Spleen (tissue), 11 donors: Measurements from ENCODE around the gene VPS9D1. TPM values are rescaled to one million over a fixed set of nuclear protein-coding genes. Genes with fewer than 3 reads are reported as not detected.

Experiments
- DNase-seq: peaks from one replicate; pipeline ENCODE4 v3.0.0-alpha.2; 2020
- H3K27ac ChIP-seq, 8 donors: fragments of 200-600 bp; sonication (generic) in 7 of 8; 1 replicate in 4 of 8; 2 replicates in 4 of 8; pipeline versions ENCODE4 v1.5.0 to v1.8.0; 2016 to 2021; ENCODE audit warnings: inconsistent platforms in 4 of 8, mild to moderate bottlenecking in 4 of 8, moderate library complexity in 1 of 8
- H3K27me3 ChIP-seq, 7 donors: fragments of 200-600 bp; sonication (generic) in 6 of 7; replicated peaks in 1 of 7; 1 replicate in 4 of 7; 2 replicates in 3 of 7; pipeline versions ENCODE4 v1.5.0 to v1.8.0; 2016 to 2021; ENCODE audit warnings: inconsistent platforms in 3 of 7, mild to moderate bottlenecking in 1 of 7
- H3K36me3 ChIP-seq, 6 donors: fragments of 200-600 bp; sonication (generic) in 5 of 6; 1 replicate in 4 of 6; 2 replicates in 2 of 6; pipeline versions ENCODE4 v1.5.0 to v1.8.0; 2016 to 2021; ENCODE audit warnings: inconsistent platforms in 2 of 6
- H3K4me1 ChIP-seq, 6 donors: fragments of 200-600 bp; sonication (generic) in 5 of 6; 1 replicate in 3 of 6; 2 replicates in 3 of 6; pipeline versions ENCODE4 v1.5.0 to v1.8.0; 2016 to 2021; ENCODE audit warnings: inconsistent platforms in 3 of 6
- H3K4me3 ChIP-seq, 8 donors: fragments of 200-600 bp; sonication (generic) in 7 of 8; 1 replicate in 4 of 8; 2 replicates in 4 of 8; pipeline versions ENCODE4 v1.5.0 to v1.8.0; 2016 to 2021; ENCODE audit warnings: inconsistent platforms in 4 of 8, mild to moderate bottlenecking in 4 of 8, moderate library complexity in 2 of 8
- H3K9me3 ChIP-seq, 8 donors: fragments of 200-600 bp; sonication (generic) in 7 of 8; 1 replicate in 4 of 8; 2 replicates in 4 of 8; pipeline versions ENCODE4 v1.5.0 to v1.8.0; 2016 to 2021; ENCODE audit warnings: inconsistent platforms in 4 of 8
- CTCF ChIP-seq, 11 experiments: fragments of 200-600 bp in 7 of 11; fragments of 450-650 bp in 4 of 11; sonication (generic) in 4 of 11; IDR thresholded peaks in 8 of 11; conservative IDR thresholded peaks in 3 of 11; 1 replicate in 7 of 11; 2 replicates in 4 of 11; pipeline versions ENCODE4 v1.4.0 to v1.8.0; 2016 to 2021; ENCODE audit warnings: antibody characterized with exemption in 11 of 11, inconsistent platforms in 4 of 11, mild to moderate bottlenecking in 1 of 11
- POLR2A ChIP-seq, 3 donors: fragments of 450-650 bp; IDR thresholded peaks; one replicate each; pipeline ENCODE4 v1.5.1; 2017; ENCODE audit warnings: antibody characterized with exemption in 3 of 3, mild to moderate bottlenecking in 1 of 3
- POLR2AphosphoS5 ChIP-seq, 3 donors: sonication (generic); formaldehyde crosslinking; IDR thresholded peaks; one replicate each; pipeline ENCODE4 v1.5.1; 2017; ENCODE audit warnings: antibody characterized with exemption in 3 of 3
- WGBS, 5 donors: extraction: QIAGEN DNeasy Blood & Tissue Kit in 3 of 5; methylation state at CpG; one replicate each; pipeline versions ENCODE4 v1.1.5 to v1.1.7; 2013 to 2018; 5-methylcytosine and 5-hydroxymethylcytosine counted together
- intact Hi-C: fragments of 100-400 bp; cut with DNase I; formaldehyde crosslinking; loops from one replicate; pipeline ENCODE4 v1.15.0; 2023; ENCODE audit warnings: low total_unique reads
- polyA plus RNA-seq, 3 donors: library from polyadenylated mRNA; stranded (reverse); fragments of 200-250 nt; gene quantifications; one replicate each; pipeline ENCODE4 v1.2.1, GENCODE V29; 2013
- total RNA-seq, 7 donors: library from RNA; depleted of rRNA in 3 of 7; stranded (reverse); fragments of >200 nt in 3 of 7; fragmentation: NEBNext Ultra II Directional in 4 of 7; extraction: Animal tissue kit (Norgen Biotek cat#: 25700) in 4 of 7; gene quantifications; one replicate each; pipeline versions ENCODE4 v1.1.0 to v1.2.1, GENCODE V29; 2016 to 2021
- donor health status: healthy with polysubstance abuse.
- donor health status: DM: no; HTN: no; CAD: no; lungs with moderate emphysema.
- donor health status: DM: no; HTN: no; CAD: no.
- donor health status: Bipolar disorder and iron deficiency.
- donor health status: healthy.
- donor health status: DM: no; HTN: no; CAD: no.
- donor health status: DM: yes; HTN: yes; CAD: no.

Gene VPS9D1
- total and polyA plus RNA-seq, 10 donors: 6.0 to 37.2 (median 19.3) TPM

- peak; percentile 75 for DNase-seq
- H3K9me3 ChIP-seq: no peaks in the 10 kb centered on the region
- peaks cover 0 to 38% (median 0%) of the 10 kb centered on the region in 6 donors for H3K36me3 ChIP-seq
- WGBS, 5 donors: 72 to 83% (median 79%) methylated on average over 16 to 19 of the region's 19 CpGs
- H3K27ac ChIP-seq: peak overlapping the region in 5 of 8 donors; percentile 44 to 64 (median 52)
- peaks cover 0 to 15% (median 0%) of the 10 kb centered on the region in 7 donors for H3K27me3 ChIP-seq
- H3K4me3 ChIP-seq: no peak overlapping the region
- intact Hi-C loops: loop anchor here (5.0 kb wide), 1 partner anchor 152 kb away; no protein-coding TSS in a partner anchor
- TF ChIP-seq CTCF (IDR thresholded peaks at IDR 0.05 in 8 of 11, conservative IDR thresholded peaks at IDR 0.05 in 3 of 11) (no peak), POLR2AphosphoS5 (IDR thresholded peaks at IDR 0.05) (peak in 2 of 3 donors; percentile 39 to 48)
- peaks cover 11 to 58% (median 27%) of the 10 kb centered on the region in 6 donors for H3K4me1 ChIP-seq
Measured at GRCh38 chr16:89709716-89710432, 10.8 kb downstream of the VPS9D1 start.

- DNase-seq: no peak
- 89 to 95% (median 89%) methylated on average over 4 to 10 of the region's 10 CpGs for WGBS, 5 donors
- Histone ChIP-seq H3K27ac (peak overlapping the region in 4 of 8 donors; percentile 51 to 64 (median 54)), H3K9me3 (no peaks in the 10 kb centered on the region), H3K27me3 (peaks cover 0 to 15% (median 0%) of the 10 kb centered on the region in 7 donors), H3K4me1 (peaks cover 11 to 58% (median 27%) of the 10 kb centered on the region in 6 donors), H3K4me3 (no peak overlapping the region), H3K36me3 (peaks cover 0 to 38% (median 0%) of the 10 kb centered on the region in 6 donors)
- no peak for TF ChIP-seq CTCF (IDR thresholded peaks at IDR 0.05 in 8 of 11, conservative IDR thresholded peaks at IDR 0.05 in 3 of 11)
- no peak for TF ChIP-seq POLR2A (IDR thresholded peaks at IDR 0.05)
- no peak for TF ChIP-seq POLR2AphosphoS5 (IDR thresholded peaks at IDR 0.05)
- intact Hi-C loops: loop anchor here (5.0 kb wide), 1 partner anchor 153 kb away; no protein-coding TSS in a partner anchor
Measured at GRCh38 chr16:89709166-89709565, 11.5 kb downstream of the VPS9D1 start.

GRCh38 chr16:89708481-89708931 lies 12.2 kb downstream of the VPS9D1 start:
- intact Hi-C loops: loop anchor here (5.0 kb wide), 1 partner anchor 154 kb away; no protein-coding TSS in a partner anchor
- 82 to 93% (median 87%) methylated on average over 11 to 19 of the region's 19 CpGs for WGBS, 5 donors
- DNase-seq: no peak
- Histone ChIP-seq H3K27me3 (peaks cover 0 to 15% (median 0%) of the 10 kb centered on the region in 7 donors), H3K4me1 (peaks cover 11 to 58% (median 27%) of the 10 kb centered on the region in 6 donors), H3K36me3 (peaks cover 0 to 38% (median 0%) of the 10 kb centered on the region in 6 donors), H3K9me3 (no peaks in the 10 kb centered on the region), H3K4me3 (no peak overlapping the region), H3K27ac (no peak overlapping the region)
- TF ChIP-seq CTCF (IDR thresholded peaks at IDR 0.05 in 8 of 11, conservative IDR thresholded peaks at IDR 0.05 in 3 of 11) (no peak), POLR2AphosphoS5 (IDR thresholded peaks at IDR 0.05) (peak in 1 of 3 donors; percentile 35), POLR2A (IDR thresholded peaks at IDR 0.05) (no peak)

- DNase-seq: peak; percentile 64
- 89 to 100% (median 94%) methylated on average over 1 to 9 of the region's 9 CpGs for WGBS, 5 donors
- TF ChIP-seq POLR2AphosphoS5 (IDR thresholded peaks at IDR 0.05): no peak
- no peak for TF ChIP-seq CTCF (IDR thresholded peaks at IDR 0.05 in 8 of 11, conservative IDR thresholded peaks at IDR 0.05 in 3 of 11)
- no peak for TF ChIP-seq POLR2A (IDR thresholded peaks at IDR 0.05)
- Histone ChIP-seq H3K4me3 (no peak overlapping the region), H3K27me3 (peaks cover 0 to 11% (median 0%) of the 10 kb centered on the region in 7 donors), H3K36me3 (peaks cover 0 to 38% (median 0%) of the 10 kb centered on the region in 6 donors), H3K9me3 (no peaks in the 10 kb centered on the region), H3K4me1 (peaks cover 11 to 53% (median 27%) of the 10 kb centered on the region in 6 donors), H3K27ac (no peak overlapping the region)
- intact Hi-C loops: loop anchor here (5.0 kb wide), 1 partner anchor 155 kb away; no protein-coding TSS in a partner anchor
Measured at GRCh38 chr16:89707695-89708094, 13.0 kb downstream of the VPS9D1 start.
